H9 (cell line): ENCODE data around the gene MAD1L1. TPM values are rescaled to one million over a fixed set of nuclear protein-coding genes. Genes with fewer than 3 reads are reported as not detected.

Source experiments
- DNase-seq: peaks from one replicate; pipeline ENCODE4 v3.0.0-alpha.2; 2017
- H2AFZ ChIP-seq: one replicate; pipeline ENCODE4 v1.6.1; 2013; ENCODE audit warnings: mild to moderate bottlenecking, low read length, control low read depth, moderate library complexity
- H2AK5ac ChIP-seq: 2 replicates; pipeline ENCODE4 v1.6.1; 2013; ENCODE audit warnings: low read length, control low read depth, mixed read lengths; ENCODE audit not compliant: insufficient read length
- H2BK120ac ChIP-seq: one replicate; pipeline ENCODE4 v1.6.1; 2013; ENCODE audit warnings: low read depth, mild to moderate bottlenecking, low read length, control low read depth, inconsistent platforms; ENCODE audit not compliant: poor library complexity, severe bottlenecking
- H2BK12ac ChIP-seq: 2 replicates; pipeline ENCODE4 v1.6.1; 2013; ENCODE audit warnings: low read length, control low read depth, mixed read lengths, low read depth; ENCODE audit not compliant: insufficient read length
- H2BK15ac ChIP-seq: 2 replicates; pipeline ENCODE4 v1.6.1; 2013; ENCODE audit warnings: low read depth, low read length, control low read depth
- H2BK20ac ChIP-seq: one replicate; pipeline ENCODE4 v1.6.1; 2013; ENCODE audit warnings: low read depth, mild to moderate bottlenecking, low read length, control low read depth, inconsistent platforms; ENCODE audit not compliant: poor library complexity, severe bottlenecking
- H2BK5ac ChIP-seq: 2 replicates; pipeline ENCODE4 v1.6.1; 2013; ENCODE audit warnings: low read length, control low read depth, mixed read lengths; ENCODE audit not compliant: insufficient read length
- H3K14ac ChIP-seq: 2 replicates; pipeline ENCODE4 v1.6.1; 2013; ENCODE audit warnings: low read length, control low read depth; ENCODE audit not compliant: insufficient read depth
- H3K18ac ChIP-seq: 2 replicates; pipeline ENCODE4 v1.6.1; 2013; ENCODE audit warnings: low read depth, mild to moderate bottlenecking, mixed read lengths, low read length, control low read depth; ENCODE audit not compliant: insufficient read length
- H3K23ac ChIP-seq: 2 replicates; pipeline ENCODE4 v1.6.1; 2013; ENCODE audit warnings: low read length, control low read depth, mixed read lengths, low read depth; ENCODE audit not compliant: insufficient read length
- H3K23me2 ChIP-seq: 2 replicates; pipeline ENCODE4 v1.6.1; 2013; ENCODE audit warnings: low read depth, mild to moderate bottlenecking, mixed read lengths, low read length, control low read depth; ENCODE audit not compliant: insufficient read length, poor library complexity, severe bottlenecking
- H3K27ac ChIP-seq: 2 replicates; pipeline ENCODE4 v1.5.1; 2013; ENCODE audit warnings: low read length, control low read depth, mixed read lengths, low read depth; ENCODE audit not compliant: insufficient read length
- H3K27me3 ChIP-seq: 2 replicates; pipeline ENCODE4 v1.6.1; 2013; ENCODE audit warnings: low read length, control low read depth, inconsistent platforms; ENCODE audit not compliant: insufficient read depth
- H3K4ac ChIP-seq: 2 replicates; pipeline ENCODE4 v1.6.1; 2013; ENCODE audit warnings: low read depth, mild to moderate bottlenecking, control low read depth, inconsistent platforms, low read length, moderate library complexity
- H3K4me1 ChIP-seq: 2 replicates; pipeline ENCODE4 v1.6.1; 2013; ENCODE audit warnings: low read length, control low read depth, inconsistent platforms; ENCODE audit not compliant: insufficient read depth
- H3K4me2 ChIP-seq: 2 replicates; pipeline ENCODE4 v1.6.1; 2013; ENCODE audit warnings: low read length, control low read depth, mixed read lengths; ENCODE audit not compliant: insufficient read length, insufficient read depth
- H3K56ac ChIP-seq: 2 replicates; pipeline ENCODE4 v1.6.1; 2013; ENCODE audit warnings: low read depth, mild to moderate bottlenecking, mixed read lengths, low read length, control low read depth; ENCODE audit not compliant: insufficient read length
- H3K79me1 ChIP-seq: 2 replicates; pipeline ENCODE4 v1.6.1; 2013; ENCODE audit warnings: low read depth, mild to moderate bottlenecking, moderate library complexity, low read length, control low read depth, inconsistent platforms; ENCODE audit not compliant: insufficient read depth, poor library complexity, severe bottlenecking
- H3K79me2 ChIP-seq: 2 replicates; pipeline ENCODE4 v1.6.1; 2013; ENCODE audit warnings: low read length, control low read depth, inconsistent platforms; ENCODE audit not compliant: insufficient read depth
- H3K9ac ChIP-seq: 2 replicates; pipeline ENCODE4 v1.6.1; 2013; ENCODE audit warnings: low read length, control low read depth, mixed read lengths; ENCODE audit not compliant: insufficient read length; ENCODE audit errors: extremely low read depth
- H3K9me3 ChIP-seq: one replicate; pipeline ENCODE4 v1.6.1; 2013; ENCODE audit warnings: low read depth, low read length, inconsistent platforms; ENCODE audit not compliant: control insufficient read depth
- H3T11ph ChIP-seq: one replicate; pipeline ENCODE4 v1.6.1; 2013; ENCODE audit warnings: mild to moderate bottlenecking, low read length, control low read depth, inconsistent platforms
- H4K20me1 ChIP-seq: one replicate; pipeline ENCODE4 v1.6.1; 2013; ENCODE audit not compliant: control insufficient read depth, insufficient read length, insufficient read depth
- H4K5ac ChIP-seq: 2 replicates; pipeline ENCODE4 v1.6.1; 2013; ENCODE audit warnings: low read depth, mild to moderate bottlenecking, mixed read lengths, low read length, control low read depth; ENCODE audit not compliant: insufficient read length
- H4K8ac ChIP-seq: replicated peaks from 2 replicates; pipeline ENCODE4 v1.6.1; 2013; ENCODE audit warnings: low read length, control low read depth, mixed read lengths, low read depth; ENCODE audit not compliant: insufficient read length
- H4K91ac ChIP-seq: 2 replicates; pipeline ENCODE4 v1.6.1; 2013; ENCODE audit warnings: low read depth, mild to moderate bottlenecking, moderate library complexity, mixed read lengths, low read length, control low read depth; ENCODE audit not compliant: insufficient read length
- H3K27ac Mint-ChIP-seq, 3 experiments: 2 replicates in 2 of 3; 3 replicates in 1 of 3; pipeline ENCODE4 v1.8.0; 2020 to 2021; ENCODE audit warnings: mixed read lengths in 3 of 3, mild to moderate bottlenecking in 1 of 3, moderate library complexity in 1 of 3
- H3K27me3 Mint-ChIP-seq: 2 replicates; pipeline ENCODE4 v1.8.0; 2021; ENCODE audit warnings: low read depth, mild to moderate bottlenecking, moderate library complexity, mixed read lengths
- H3K36me3 Mint-ChIP-seq, 3 experiments: 2 replicates in 2 of 3; 3 replicates in 1 of 3; pipeline ENCODE4 v1.8.0; 2020 to 2021; ENCODE audit warnings: low read depth in 3 of 3, mixed read lengths in 3 of 3; ENCODE audit not compliant: insufficient read depth in 1 of 3
- H3K4me1 Mint-ChIP-seq, 2 experiments: 2 replicates each; pipeline ENCODE4 v1.8.0; 2020; ENCODE audit warnings: mixed read lengths in 2 of 2
- H3K4me3 Mint-ChIP-seq, 2 experiments: 2 replicates in 1 of 2; 3 replicates in 1 of 2; pipeline ENCODE4 v1.8.0; 2020 to 2021; ENCODE audit warnings: mild to moderate bottlenecking in 2 of 2, mixed read lengths in 2 of 2, moderate library complexity in 1 of 2
- H3K9me3 Mint-ChIP-seq, 2 experiments: 2 replicates in 1 of 2; 3 replicates in 1 of 2; pipeline ENCODE4 v1.8.0; 2020; ENCODE audit warnings: mild to moderate bottlenecking in 2 of 2, mixed read lengths in 2 of 2, moderate library complexity in 1 of 2
- WGBS: extraction: QIAGEN DNeasy Blood & Tissue Kit; methylation state at CpG from one replicate; pipeline ENCODE4 v1.1.7; 2013; ENCODE audit warnings: missing lambda C conversion rate, low lambda C conversion rate, mixed read lengths; ENCODE audit not compliant: insufficient read length; ENCODE audit errors: extremely low coverage; 5-methylcytosine and 5-hydroxymethylcytosine counted together
- total RNA-seq: library from RNA; stranded (reverse); gene quantifications from 2 replicates; pipeline ENCODE4 v1.2.1, GENCODE V29; 2021
- TF ChIP-seq, protein P1 (sequence below): fragments of 200-600 bp; sonication (generic); conservative IDR thresholded peaks from 3 replicates; pipeline ENCODE4 v1.8.0; 2021; ENCODE audit warnings: antibody characterized with exemption, mild to moderate bottlenecking

The MAD1L1 gene
- total RNA-seq, 1 experiment from 2014 or later = 39.0 TPM

DNA sequence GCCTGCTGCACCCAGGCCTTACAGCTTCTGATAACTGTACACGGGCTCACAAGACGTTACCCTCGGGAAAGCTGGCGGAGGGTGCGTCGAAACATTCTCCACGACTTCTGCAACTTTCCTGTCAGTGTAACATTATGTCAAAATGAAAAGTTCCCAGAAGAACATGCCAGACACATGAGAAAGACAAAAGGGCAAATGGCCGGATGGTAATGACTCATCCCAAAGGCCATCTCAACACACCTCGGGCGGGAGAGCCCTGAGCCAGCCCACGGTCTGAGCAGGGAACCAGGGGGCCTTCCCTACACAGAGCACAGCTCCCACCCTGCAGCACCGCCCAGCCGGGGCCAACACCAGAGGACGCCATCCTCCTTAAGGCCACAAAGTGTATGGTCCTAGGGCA is 118.7 kb downstream of the MAD1L1 start:
- Histone ChIP-seq H3K27ac (no peak overlapping the region), H3K9ac (no peak overlapping the region), H2BK15ac (no peak overlapping the region), H3T11ph (no peak overlapping the region), H3K56ac (no peak overlapping the region), H2BK5ac (no peak overlapping the region), H3K79me1 (no peaks in the 10 kb centered on the region), H3K9me3 (no peaks in the 10 kb centered on the region), H3K18ac (no peak overlapping the region), H2AFZ (no peak overlapping the region), H4K20me1 (no peaks in the 10 kb centered on the region), H2BK120ac (no peak overlapping the region), H2BK12ac (no peak overlapping the region), H4K91ac (no peak overlapping the region), H3K4me1 (no peaks in the 10 kb centered on the region), H3K4ac (no peak overlapping the region), H3K79me2 (no peaks in the 10 kb centered on the region; the same call in 1 of the 2 replicates), H3K23ac (no peak overlapping the region), H3K27me3 (no peaks in the 10 kb centered on the region), H3K23me2 (no peaks in the 10 kb centered on the region), H4K8ac (no peak overlapping the region), H3K14ac (no peak overlapping the region), H2BK20ac (no peak overlapping the region), H3K4me2 (no peak overlapping the region), H2AK5ac (no peak overlapping the region), H4K5ac (no peak overlapping the region)
- DNase-seq = no peak
- peaks cover 0 to 21% (median 4%) of the 10 kb centered on the region in 3 experiments; a peak in 4 of 7 replicates for H3K36me3 Mint-ChIP-seq
- no peak overlapping the region for H3K4me3 Mint-ChIP-seq
- TF ChIP-seq, protein P1, sequence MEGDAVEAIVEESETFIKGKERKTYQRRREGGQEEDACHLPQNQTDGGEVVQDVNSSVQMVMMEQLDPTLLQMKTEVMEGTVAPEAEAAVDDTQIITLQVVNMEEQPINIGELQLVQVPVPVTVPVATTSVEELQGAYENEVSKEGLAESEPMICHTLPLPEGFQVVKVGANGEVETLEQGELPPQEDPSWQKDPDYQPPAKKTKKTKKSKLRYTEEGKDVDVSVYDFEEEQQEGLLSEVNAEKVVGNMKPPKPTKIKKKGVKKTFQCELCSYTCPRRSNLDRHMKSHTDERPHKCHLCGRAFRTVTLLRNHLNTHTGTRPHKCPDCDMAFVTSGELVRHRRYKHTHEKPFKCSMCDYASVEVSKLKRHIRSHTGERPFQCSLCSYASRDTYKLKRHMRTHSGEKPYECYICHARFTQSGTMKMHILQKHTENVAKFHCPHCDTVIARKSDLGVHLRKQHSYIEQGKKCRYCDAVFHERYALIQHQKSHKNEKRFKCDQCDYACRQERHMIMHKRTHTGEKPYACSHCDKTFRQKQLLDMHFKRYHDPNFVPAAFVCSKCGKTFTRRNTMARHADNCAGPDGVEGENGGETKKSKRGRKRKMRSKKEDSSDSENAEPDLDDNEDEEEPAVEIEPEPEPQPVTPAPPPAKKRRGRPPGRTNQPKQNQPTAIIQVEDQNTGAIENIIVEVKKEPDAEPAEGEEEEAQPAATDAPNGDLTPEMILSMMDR = no peak
- no CpG with 5 or more reads among the region's 14 CpGs for WGBS
- H3K27me3 Mint-ChIP-seq = no peaks in the 10 kb centered on the region
- H3K4me1 Mint-ChIP-seq = peaks cover 20 to 36% of the 10 kb centered on the region in 2 experiments
- H3K9me3 Mint-ChIP-seq = no peaks in the 10 kb centered on the region
- H3K27ac Mint-ChIP-seq = peak overlapping the region in 2 of 3 experiments; percentile 5 to 25; a peak in 3 of 7 replicates
